DMS114 treated with DMSO at 0.1 percent for 48 hours (cell line): ENCODE measurements around the gene SLC3A2.

Experiments used
- DNase-seq: peaks from one replicate; lab custom pipeline; 2025; ENCODE audit not compliant: unreplicated experiment; lab: John Stamatoyannopoulos, UW

Gene SLC3A2

GRCh38 chr11:62880231-62880802 lies 379 bp upstream of the SLC3A2 start:
- DNase-seq: peak; percentile 55

- peak; percentile 52 for DNase-seq
Observed at GRCh38 chr11:62881579-62882430, 1.1 kb downstream of the SLC3A2 start.

GRCh38 chr11:62882431-62882749 lies 1.7 kb downstream of the SLC3A2 start:
- no peak for DNase-seq

- DNase-seq: no peak
Observed at GRCh38 chr11:62882788-62883501, 2.2 kb downstream of the SLC3A2 start.

GRCh38 chr11:62883673-62884072 lies 3.0 kb downstream of the SLC3A2 start:
- no peak for DNase-seq

GRCh38 chr11:62885137-62885750 lies 4.5 kb downstream of the SLC3A2 start:
- DNase-seq: no peak

- no peak for DNase-seq
Observed at GRCh38 chr11:62888406-62888805, 7.7 kb downstream of the SLC3A2 start.

- no peak for DNase-seq
Observed at GRCh38 chr11:62889126-62889483, 8.4 kb downstream of the SLC3A2 start.

- DNase-seq: no peak
Observed at GRCh38 chr11:62889484-62890437, 9.1 kb downstream of the SLC3A2 start.

- no peak for DNase-seq
Observed at GRCh38 chr11:62892077-62892922, 11.6 kb downstream of the SLC3A2 start.

- DNase-seq: no peak
Observed at GRCh38 chr11:62895501-62895900, 14.8 kb downstream of the SLC3A2 start.

- no peak for DNase-seq
Observed at GRCh38 chr11:62896049-62896448, 15.4 kb downstream of the SLC3A2 start.

- DNase-seq: no peak
Observed at GRCh38 chr11:62897311-62897710, 16.6 kb downstream of the SLC3A2 start.

- no peak for DNase-seq
Observed at GRCh38 chr11:62898027-62898426, 17.3 kb downstream of the SLC3A2 start.

- DNase-seq: no peak
Observed at GRCh38 chr11:62902932-62903331, 22.2 kb downstream of the SLC3A2 start.

- DNase-seq: no peak
Observed at GRCh38 chr11:62905296-62905695, 24.6 kb downstream of the SLC3A2 start.

GRCh38 chr11:62905927-62906531 lies 25.3 kb downstream of the SLC3A2 start:
- peak; percentile 78 for DNase-seq

- no peak for DNase-seq
Observed at GRCh38 chr11:62908468-62909072, 27.9 kb downstream of the SLC3A2 start.
